ENCODE data around the gene AGPAT1. TPM values are rescaled to one million over a fixed set of nuclear protein-coding genes. Genes with fewer than 3 reads are reported as not detected.
A peak's percentile ranks its signal among the peaks of the same experiment; 100 is the strongest.

The AGPAT1 gene
- total RNA-seq, 1 experiment from 2014 or later: 84.5 TPM

GRCh38 chr6:32195902-32196681 lies 20.2 kb upstream of the AGPAT1 start (continued):
- no peak for TF ChIP-seq CDX4 (CRISPR knock-in tag; IDR thresholded peaks at IDR 0.05; ENCODE audit: borderline replicate concordance)
- TF ChIP-seq, protein P1, sequence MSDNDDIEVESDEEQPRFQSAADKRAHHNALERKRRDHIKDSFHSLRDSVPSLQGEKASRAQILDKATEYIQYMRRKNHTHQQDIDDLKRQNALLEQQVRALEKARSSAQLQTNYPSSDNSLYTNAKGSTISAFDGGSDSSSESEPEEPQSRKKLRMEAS (CRISPR knock-in tag; IDR thresholded peaks at IDR 0.05): peak; percentile 54; the same call in 1 of the 2 replicates
- no peak for TF ChIP-seq ZNF416 (CRISPR knock-in tag; IDR thresholded peaks at IDR 0.05)
- TF ChIP-seq, protein P2, sequence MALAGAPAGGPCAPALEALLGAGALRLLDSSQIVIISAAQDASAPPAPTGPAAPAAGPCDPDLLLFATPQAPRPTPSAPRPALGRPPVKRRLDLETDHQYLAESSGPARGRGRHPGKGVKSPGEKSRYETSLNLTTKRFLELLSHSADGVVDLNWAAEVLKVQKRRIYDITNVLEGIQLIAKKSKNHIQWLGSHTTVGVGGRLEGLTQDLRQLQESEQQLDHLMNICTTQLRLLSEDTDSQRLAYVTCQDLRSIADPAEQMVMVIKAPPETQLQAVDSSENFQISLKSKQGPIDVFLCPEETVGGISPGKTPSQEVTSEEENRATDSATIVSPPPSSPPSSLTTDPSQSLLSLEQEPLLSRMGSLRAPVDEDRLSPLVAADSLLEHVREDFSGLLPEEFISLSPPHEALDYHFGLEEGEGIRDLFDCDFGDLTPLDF (CRISPR knock-in tag; IDR thresholded peaks at IDR 0.05): 0 out of 2 replicates have a peak, but pooled peaks have one; percentile 62
- TF ChIP-seq, protein P3, sequence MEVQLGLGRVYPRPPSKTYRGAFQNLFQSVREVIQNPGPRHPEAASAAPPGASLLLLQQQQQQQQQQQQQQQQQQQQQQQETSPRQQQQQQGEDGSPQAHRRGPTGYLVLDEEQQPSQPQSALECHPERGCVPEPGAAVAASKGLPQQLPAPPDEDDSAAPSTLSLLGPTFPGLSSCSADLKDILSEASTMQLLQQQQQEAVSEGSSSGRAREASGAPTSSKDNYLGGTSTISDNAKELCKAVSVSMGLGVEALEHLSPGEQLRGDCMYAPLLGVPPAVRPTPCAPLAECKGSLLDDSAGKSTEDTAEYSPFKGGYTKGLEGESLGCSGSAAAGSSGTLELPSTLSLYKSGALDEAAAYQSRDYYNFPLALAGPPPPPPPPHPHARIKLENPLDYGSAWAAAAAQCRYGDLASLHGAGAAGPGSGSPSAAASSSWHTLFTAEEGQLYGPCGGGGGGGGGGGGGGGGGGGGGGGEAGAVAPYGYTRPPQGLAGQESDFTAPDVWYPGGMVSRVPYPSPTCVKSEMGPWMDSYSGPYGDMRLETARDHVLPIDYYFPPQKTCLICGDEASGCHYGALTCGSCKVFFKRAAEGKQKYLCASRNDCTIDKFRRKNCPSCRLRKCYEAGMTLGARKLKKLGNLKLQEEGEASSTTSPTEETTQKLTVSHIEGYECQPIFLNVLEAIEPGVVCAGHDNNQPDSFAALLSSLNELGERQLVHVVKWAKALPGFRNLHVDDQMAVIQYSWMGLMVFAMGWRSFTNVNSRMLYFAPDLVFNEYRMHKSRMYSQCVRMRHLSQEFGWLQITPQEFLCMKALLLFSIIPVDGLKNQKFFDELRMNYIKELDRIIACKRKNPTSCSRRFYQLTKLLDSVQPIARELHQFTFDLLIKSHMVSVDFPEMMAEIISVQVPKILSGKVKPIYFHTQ (CRISPR knock-in tag; IDR thresholded peaks at IDR 0.05): peak; percentile 58; the same call in 1 of the 2 replicates
- TF ChIP-seq, protein P4, sequence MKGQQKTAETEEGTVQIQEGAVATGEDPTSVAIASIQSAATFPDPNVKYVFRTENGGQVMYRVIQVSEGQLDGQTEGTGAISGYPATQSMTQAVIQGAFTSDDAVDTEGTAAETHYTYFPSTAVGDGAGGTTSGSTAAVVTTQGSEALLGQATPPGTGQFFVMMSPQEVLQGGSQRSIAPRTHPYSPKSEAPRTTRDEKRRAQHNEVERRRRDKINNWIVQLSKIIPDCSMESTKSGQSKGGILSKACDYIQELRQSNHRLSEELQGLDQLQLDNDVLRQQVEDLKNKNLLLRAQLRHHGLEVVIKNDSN (CRISPR knock-in tag; IDR thresholded peaks at IDR 0.05): peak; percentile 28; the same call in 1 of the 2 replicates
- no peak for TF ChIP-seq OVOL2 (CRISPR knock-in tag; IDR thresholded peaks at IDR 0.05; ENCODE audit: borderline replicate concordance)
- peak; percentile 75; the same call in 1 of the 2 replicates for TF ChIP-seq CREB1 (CRISPR knock-in tag; IDR thresholded peaks at IDR 0.05)
- no peak for TF ChIP-seq PRRX2 (CRISPR knock-in tag; IDR thresholded peaks at IDR 0.05)
- TF ChIP-seq NFE2L1 (CRISPR knock-in tag; IDR thresholded peaks at IDR 0.05): peak; percentile 2; the same call in 1 of the 2 replicates
- peak; percentile 91 for TF ChIP-seq CREM (CRISPR knock-in tag; IDR thresholded peaks at IDR 0.05)
- peak; percentile 80; the same call in 1 of the 2 replicates for TF ChIP-seq JUN (CRISPR knock-in tag; IDR thresholded peaks at IDR 0.05)
- TF ChIP-seq, protein P5, sequence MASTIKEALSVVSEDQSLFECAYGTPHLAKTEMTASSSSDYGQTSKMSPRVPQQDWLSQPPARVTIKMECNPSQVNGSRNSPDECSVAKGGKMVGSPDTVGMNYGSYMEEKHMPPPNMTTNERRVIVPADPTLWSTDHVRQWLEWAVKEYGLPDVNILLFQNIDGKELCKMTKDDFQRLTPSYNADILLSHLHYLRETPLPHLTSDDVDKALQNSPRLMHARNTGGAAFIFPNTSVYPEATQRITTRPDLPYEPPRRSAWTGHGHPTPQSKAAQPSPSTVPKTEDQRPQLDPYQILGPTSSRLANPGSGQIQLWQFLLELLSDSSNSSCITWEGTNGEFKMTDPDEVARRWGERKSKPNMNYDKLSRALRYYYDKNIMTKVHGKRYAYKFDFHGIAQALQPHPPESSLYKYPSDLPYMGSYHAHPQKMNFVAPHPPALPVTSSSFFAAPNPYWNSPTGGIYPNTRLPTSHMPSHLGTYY (CRISPR knock-in tag; IDR thresholded peaks at IDR 0.05): no peak
- no peak for TF ChIP-seq TEAD4 (CRISPR knock-in tag; IDR thresholded peaks at IDR 0.05)
- no peak for TF ChIP-seq PREB (CRISPR knock-in tag; IDR thresholded peaks at IDR 0.05; ENCODE audit: borderline replicate concordance)
- TF ChIP-seq ZBTB21 (CRISPR knock-in tag; IDR thresholded peaks at IDR 0.05; ENCODE audit: borderline replicate concordance): 0 out of 2 replicates have a peak, but pooled peaks have one; percentile 7
- TF ChIP-seq EMX1 (CRISPR knock-in tag; IDR thresholded peaks at IDR 0.05): 0 out of 2 replicates have a peak, but pooled peaks have one; percentile 46
- no peak for TF ChIP-seq GTF2I (CRISPR knock-in tag; conservative IDR thresholded peaks at IDR 0.05)
- TF ChIP-seq ZNF396 (CRISPR knock-in tag; IDR thresholded peaks at IDR 0.05; ENCODE audit: borderline replicate concordance): no peak
- TF ChIP-seq NFATC4 (CRISPR knock-in tag; IDR thresholded peaks at IDR 0.05): 0 out of 2 replicates have a peak, but pooled peaks have one; percentile 11
- no peak for TF ChIP-seq CTCF (IDR thresholded peaks at IDR 0.05)
- TF ChIP-seq FOXJ3 (CRISPR knock-in tag; IDR thresholded peaks at IDR 0.05; ENCODE audit: borderline replicate concordance): no peak
- TF ChIP-seq, protein P6, sequence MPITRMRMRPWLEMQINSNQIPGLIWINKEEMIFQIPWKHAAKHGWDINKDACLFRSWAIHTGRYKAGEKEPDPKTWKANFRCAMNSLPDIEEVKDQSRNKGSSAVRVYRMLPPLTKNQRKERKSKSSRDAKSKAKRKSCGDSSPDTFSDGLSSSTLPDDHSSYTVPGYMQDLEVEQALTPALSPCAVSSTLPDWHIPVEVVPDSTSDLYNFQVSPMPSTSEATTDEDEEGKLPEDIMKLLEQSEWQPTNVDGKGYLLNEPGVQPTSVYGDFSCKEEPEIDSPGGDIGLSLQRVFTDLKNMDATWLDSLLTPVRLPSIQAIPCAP (CRISPR knock-in tag; IDR thresholded peaks at IDR 0.05): 0 out of 2 replicates have a peak, but pooled peaks have one; percentile 51

Data from WTC11 (cell line).